Osteoblast (primary cell): ENCODE measurements around the gene VPS25. TPM values are rescaled to one million over a fixed set of nuclear protein-coding genes. Genes with fewer than 3 reads are reported as not detected.
A peak's percentile ranks its signal among the peaks of the same experiment; 100 is the strongest.

Experiments
- DNase-seq: peaks from one replicate; pipeline ENCODE4 v3.0.0; 2011; ENCODE audit warnings: low spot score, mixed read lengths; ENCODE audit not compliant: insufficient read length; ENCODE audit errors: missing footprints
- H2AFZ ChIP-seq: 2 replicates; pipeline ENCODE4 v1.6.0; 2011; ENCODE audit warnings: mild to moderate bottlenecking, low read length
- H3K27ac ChIP-seq: 2 replicates; pipeline ENCODE4 v1.5.1; 2011; ENCODE audit warnings: mild to moderate bottlenecking, low read depth, low read length, moderate library complexity
- H3K27me3 ChIP-seq: 2 replicates; pipeline ENCODE4 v1.6.0; 2012; ENCODE audit warnings: mild to moderate bottlenecking, control low read depth, inconsistent platforms, low read length, moderate library complexity; ENCODE audit not compliant: insufficient read depth
- H3K36me3 ChIP-seq: 2 replicates; pipeline ENCODE4 v1.5.1; 2011; ENCODE audit warnings: mild to moderate bottlenecking, low read length, control low read depth, moderate library complexity; ENCODE audit not compliant: insufficient read depth
- H3K4me1 ChIP-seq: 2 replicates; pipeline ENCODE4 v1.5.1; 2011; ENCODE audit warnings: mild to moderate bottlenecking, low read length, control low read depth, moderate library complexity; ENCODE audit not compliant: insufficient read depth
- H3K4me2 ChIP-seq: 2 replicates; pipeline ENCODE4 v1.6.0; 2011; ENCODE audit warnings: mild to moderate bottlenecking, low read length; ENCODE audit not compliant: insufficient read depth
- H3K4me3 ChIP-seq: fragments of 200-600 bp; sonication (generic); 3 replicates; pipeline ENCODE4 v1.5.1; 2012; ENCODE audit warnings: mild to moderate bottlenecking, low read length, inconsistent platforms; ENCODE audit not compliant: insufficient read depth
- H3K79me2 ChIP-seq: 2 replicates; pipeline ENCODE4 v1.6.0; 2012; ENCODE audit warnings: mild to moderate bottlenecking, low read length, control low read depth, inconsistent platforms; ENCODE audit not compliant: insufficient read depth
- H3K9me3 ChIP-seq: 2 replicates; pipeline ENCODE4 v1.5.1; 2011; ENCODE audit warnings: low read depth, low read length, control low read depth
- H4K20me1 ChIP-seq: 2 replicates; pipeline ENCODE4 v1.6.0; 2012; ENCODE audit warnings: mild to moderate bottlenecking, low read length, control low read depth; ENCODE audit not compliant: insufficient read depth
- total RNA-seq: library from RNA; depleted of rRNA; stranded (reverse); fragments of >200 nt; gene quantifications from 2 replicates; pipeline ENCODE4 v1.2.3, GENCODE V29; 2012
- TF ChIP-seq, protein P1 (sequence below): IDR thresholded peaks from 2 replicates; pipeline ENCODE4 v1.5.1; 2011; ENCODE audit warnings: mild to moderate bottlenecking, low read depth, low read length, moderate library complexity; ENCODE audit errors: extremely low read depth

The VPS25 gene
- total RNA-seq, 1 donor, result 46.7 TPM

GRCh38 chr17:42792545-42792944 lies 19.3 kb downstream of the VPS25 start:
- no peak overlapping the region for H2AFZ ChIP-seq
- no peak overlapping the region for H3K27ac ChIP-seq
- no peak for DNase-seq
- H3K4me3 ChIP-seq, result no peak overlapping the region
- H4K20me1 ChIP-seq, result no peaks in the 10 kb centered on the region
- TF ChIP-seq, protein P1, sequence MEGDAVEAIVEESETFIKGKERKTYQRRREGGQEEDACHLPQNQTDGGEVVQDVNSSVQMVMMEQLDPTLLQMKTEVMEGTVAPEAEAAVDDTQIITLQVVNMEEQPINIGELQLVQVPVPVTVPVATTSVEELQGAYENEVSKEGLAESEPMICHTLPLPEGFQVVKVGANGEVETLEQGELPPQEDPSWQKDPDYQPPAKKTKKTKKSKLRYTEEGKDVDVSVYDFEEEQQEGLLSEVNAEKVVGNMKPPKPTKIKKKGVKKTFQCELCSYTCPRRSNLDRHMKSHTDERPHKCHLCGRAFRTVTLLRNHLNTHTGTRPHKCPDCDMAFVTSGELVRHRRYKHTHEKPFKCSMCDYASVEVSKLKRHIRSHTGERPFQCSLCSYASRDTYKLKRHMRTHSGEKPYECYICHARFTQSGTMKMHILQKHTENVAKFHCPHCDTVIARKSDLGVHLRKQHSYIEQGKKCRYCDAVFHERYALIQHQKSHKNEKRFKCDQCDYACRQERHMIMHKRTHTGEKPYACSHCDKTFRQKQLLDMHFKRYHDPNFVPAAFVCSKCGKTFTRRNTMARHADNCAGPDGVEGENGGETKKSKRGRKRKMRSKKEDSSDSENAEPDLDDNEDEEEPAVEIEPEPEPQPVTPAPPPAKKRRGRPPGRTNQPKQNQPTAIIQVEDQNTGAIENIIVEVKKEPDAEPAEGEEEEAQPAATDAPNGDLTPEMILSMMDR, result no peak
- H3K4me2 ChIP-seq, result no peak overlapping the region
- no peaks in the 10 kb centered on the region for H3K9me3 ChIP-seq
- peaks cover 8% of the 10 kb centered on the region for H3K4me1 ChIP-seq
- no peaks in the 10 kb centered on the region for H3K27me3 ChIP-seq
- H3K36me3 ChIP-seq, result peaks cover 14% of the 10 kb centered on the region
- H3K79me2 ChIP-seq, result peaks cover 10% of the 10 kb centered on the region

- no peaks in the 10 kb centered on the region for H3K9me3 ChIP-seq
- no peaks in the 10 kb centered on the region for H4K20me1 ChIP-seq
- no peak overlapping the region for H2AFZ ChIP-seq
- peaks cover 5% of the 10 kb centered on the region for H3K36me3 ChIP-seq
- DNase-seq, result no peak
- no peak overlapping the region for H3K4me3 ChIP-seq
- H3K27ac ChIP-seq, result no peak overlapping the region
- H3K79me2 ChIP-seq, result peaks cover 18% of the 10 kb centered on the region
- TF ChIP-seq, protein P1, result no peak
- no peak overlapping the region for H3K4me2 ChIP-seq
- no peaks in the 10 kb centered on the region for H3K27me3 ChIP-seq
- H3K4me1 ChIP-seq, result peaks cover 16% of the 10 kb centered on the region
Observed at GRCh38 chr17:42795061-42795460, 21.8 kb downstream of the VPS25 start.

- Histone ChIP-seq H3K4me1 (peaks cover 16% of the 10 kb centered on the region), H3K27me3 (no peaks in the 10 kb centered on the region), H3K36me3 (peaks cover 5% of the 10 kb centered on the region), H4K20me1 (no peaks in the 10 kb centered on the region), H3K79me2 (peaks cover 18% of the 10 kb centered on the region), H2AFZ (no peak overlapping the region), H3K4me3 (no peak overlapping the region), H3K9me3 (no peaks in the 10 kb centered on the region), H3K27ac (no peak overlapping the region), H3K4me2 (no peak overlapping the region)
- TF ChIP-seq, protein P1, result no peak
- DNase-seq, result no peak
Observed at GRCh38 chr17:42795465-42795864, 22.2 kb downstream of the VPS25 start.

DNA sequence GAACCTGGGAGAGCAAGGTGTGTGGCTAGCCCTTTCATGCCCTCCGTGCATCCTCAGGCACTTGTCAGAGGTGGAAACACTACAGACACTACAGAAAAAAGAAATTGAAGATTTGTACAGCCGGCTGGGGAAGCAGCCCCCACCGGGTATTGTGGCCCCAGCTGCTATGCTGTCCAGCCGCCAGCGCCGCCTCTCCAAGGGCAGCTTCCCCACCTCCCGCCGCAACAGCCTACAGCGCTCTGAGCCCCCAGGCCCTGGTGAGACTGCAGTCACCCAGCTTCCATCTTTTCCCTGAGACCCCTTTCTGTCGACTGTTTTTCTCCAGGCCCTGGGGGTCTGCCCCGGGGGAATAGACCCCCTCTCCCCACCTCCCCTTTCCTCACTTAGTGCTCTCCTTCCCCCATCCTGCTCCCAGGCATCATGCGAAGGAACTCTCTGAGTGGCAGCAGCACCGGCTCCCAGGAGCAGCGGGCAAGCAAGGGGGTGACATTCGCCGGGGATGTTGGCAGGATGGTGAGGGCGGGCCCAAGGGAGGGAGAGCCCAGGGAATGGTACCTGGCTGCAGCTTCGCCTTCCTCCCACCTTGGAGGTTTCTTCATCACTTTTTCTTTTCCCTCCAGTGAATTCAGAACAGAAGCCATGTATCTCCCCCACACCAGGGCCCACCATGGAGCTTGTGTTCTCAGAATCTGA lies 23.0 kb downstream of the VPS25 start:
- peak; percentile 25 for DNase-seq
- Histone ChIP-seq H3K4me1 (peaks cover 16% of the 10 kb centered on the region), H2AFZ (no peak overlapping the region), H3K27ac (no peak overlapping the region), H3K79me2 (peaks cover 18% of the 10 kb centered on the region), H3K27me3 (no peaks in the 10 kb centered on the region), H4K20me1 (no peaks in the 10 kb centered on the region), H3K9me3 (no peaks in the 10 kb centered on the region), H3K4me3 (no peak overlapping the region), H3K36me3 (peaks cover 5% of the 10 kb centered on the region), H3K4me2 (no peak overlapping the region)
- TF ChIP-seq, protein P1, result no peak
